Measurements from ENCODE around the gene JMJD4. TPM values are rescaled to one million over a fixed set of nuclear protein-coding genes. Genes with fewer than 3 reads are reported as not detected.

JMJD4 gene
- total and polyA plus RNA-seq, 2 of the 8 experiments (the other 6 are each of a cell fraction or from before 2014, with no cell fraction given), result 13.2 to 23.3 TPM

GRCh38 chr1:227749916-227750710 is 15.0 kb upstream of the JMJD4 start:
- H2BK15ac ChIP-seq (ENCODE audit: low read length), result no peak overlapping the region
- DNase-seq (ENCODE audit: low read depth in 1 of 2, low spot score in 2 of 2) (no peak), FAIRE-seq (no peak)
- H4K5ac ChIP-seq (ENCODE audit: insufficient read length, low read depth, low read length), result no peak overlapping the region
- H3K9ac ChIP-seq (replicated peaks in 1 of 4; ENCODE audit: extremely low read depth in 1 of 4, low read depth in 3 of 4, low read length in 3 of 4), result no peak overlapping the region
- CTCF ChIA-PET (ENCODE audit: partially characterized antibody), result interaction anchor here (0.6 to 2.0 kb wide), 4 partner anchors 19 to 269 kb away, joined by 3 to 7 read pairs (median 4); no protein-coding TSS in a partner anchor
- no peak overlapping the region for H3K4ac ChIP-seq (replicated peaks; ENCODE audit: insufficient read length, low read depth, low read length)
- no peaks in the 10 kb centered on the region for H3K9me3 ChIP-seq (ENCODE audit: insufficient read depth in 2 of 2, low read depth in 1 of 2, low read length in 1 of 2)
- H2BK5ac ChIP-seq (ENCODE audit: low read depth, low read length), result no peak overlapping the region; the same call in 1 of the 2 replicates
- H2BK120ac ChIP-seq (replicated peaks; ENCODE audit: low read depth, low read length), result no peak overlapping the region
- 85% methylated on average over 19 of the region's 19 CpGs; no CpG with 5 or more reads in 1 of the 2 experiments for WGBS, 2 experiments (ENCODE audit: extremely low coverage in 1 of 2, insufficient coverage in 1 of 2, insufficient read length in 1 of 2, insufficient replicate concordance in 2 of 2, low coverage in 1 of 2, low lambda C conversion rate in 2 of 2, missing lambda C conversion rate in 1 of 2)
- no peak overlapping the region for H3K18ac ChIP-seq (ENCODE audit: extremely low read depth, low read length)
- H2AK5ac ChIP-seq (ENCODE audit: low read depth, low read length), result no peak overlapping the region
- H3K4me1 ChIP-seq (replicated peaks in 1 of 4; ENCODE audit: control insufficient read depth in 3 of 4, insufficient read depth in 4 of 4, low read length in 3 of 4), result no peaks in the 10 kb centered on the region
- no peak overlapping the region for H3K4me2 ChIP-seq (ENCODE audit: insufficient read depth in 1 of 2, low read depth in 2 of 2, low read length in 2 of 2)
- peaks cover 4 to 69% of the 10 kb centered on the region in 2 experiments; a peak in 3 of 4 replicates for H3K79me2 ChIP-seq (ENCODE audit: control insufficient read depth in 1 of 2, insufficient read depth in 2 of 2, low read length in 2 of 2)
- peaks cover 0 to 9% (median 3%) of the 10 kb centered on the region in 4 experiments; a peak in 6 of 8 replicates for H3K36me3 ChIP-seq (ENCODE audit: control insufficient read depth in 2 of 4, insufficient read depth in 4 of 4, low read length in 3 of 4)
- H3K27ac ChIP-seq (ENCODE audit: low read depth, low read length), result no peak overlapping the region
- no peak overlapping the region for H2BK20ac ChIP-seq (ENCODE audit: low read length)
- no peak overlapping the region for H3K56ac ChIP-seq (replicated peaks; ENCODE audit: insufficient read length, low read depth, low read length)
- no peak overlapping the region for H4K91ac ChIP-seq (replicated peaks; ENCODE audit: insufficient read length, low read length)
- peaks cover 20 to 31% of the 10 kb centered on the region in 2 experiments for H4K20me1 ChIP-seq (replicated peaks in 1 of 2; ENCODE audit: control insufficient read depth in 1 of 2, insufficient read depth in 2 of 2, low read length in 2 of 2)
- peaks cover 25% of the 10 kb centered on the region for H3K79me1 ChIP-seq (ENCODE audit: low read depth, low read length)
- POLR2A ChIA-PET (ENCODE audit: partially characterized antibody), result no interaction called here
- H2BK12ac ChIP-seq (ENCODE audit: low read depth, low read length), result no peak overlapping the region
- 0 out of 2 replicates have a peak overlapping the region, but pooled peaks have one; percentile 7 for H4K8ac ChIP-seq (ENCODE audit: extremely low read depth, insufficient read depth, low read length)
- no peak overlapping the region for H2AFZ ChIP-seq (ENCODE audit: low read length)
- H3K23ac ChIP-seq (ENCODE audit: insufficient read length), result no peak overlapping the region
- no peaks in the 10 kb centered on the region for H3K23me2 ChIP-seq (ENCODE audit: low read depth, low read length)
- H3K27me3 ChIP-seq (replicated peaks in 1 of 4; ENCODE audit: control insufficient read depth in 3 of 4, extremely low read depth in 1 of 4, insufficient read depth in 3 of 4, low read length in 3 of 4), result no peaks in the 10 kb centered on the region
- H3K14ac ChIP-seq (ENCODE audit: insufficient read length), result no peak overlapping the region
- no peak overlapping the region for H3K4me3 ChIP-seq (ENCODE audit: extremely low read depth in 1 of 4, insufficient read depth in 2 of 4, low read depth in 3 of 4, low read length in 4 of 4)
- no peak for TF ChIP-seq SP1 (IDR thresholded peaks at IDR 0.05; ENCODE audit: low read depth, low read length)
- no peak for TF ChIP-seq RAD21 (IDR thresholded peaks at IDR 0.05 in 1 of 2, conservative IDR thresholded peaks at IDR 0.05 in 1 of 2; ENCODE audit: low read depth in 2 of 2, low read length in 2 of 2)
- TF ChIP-seq CTCF (IDR thresholded peaks at IDR 0.05; ENCODE audit: control extremely low read depth in 1 of 3, insufficient read depth in 1 of 3, low read depth in 1 of 3, low read length in 3 of 3), result no peak
- no peak for TF ChIP-seq GTF2F1 (IDR thresholded peaks at IDR 0.05; ENCODE audit: borderline replicate concordance, low read depth, low read length)
- TF ChIP-seq, protein P1, sequence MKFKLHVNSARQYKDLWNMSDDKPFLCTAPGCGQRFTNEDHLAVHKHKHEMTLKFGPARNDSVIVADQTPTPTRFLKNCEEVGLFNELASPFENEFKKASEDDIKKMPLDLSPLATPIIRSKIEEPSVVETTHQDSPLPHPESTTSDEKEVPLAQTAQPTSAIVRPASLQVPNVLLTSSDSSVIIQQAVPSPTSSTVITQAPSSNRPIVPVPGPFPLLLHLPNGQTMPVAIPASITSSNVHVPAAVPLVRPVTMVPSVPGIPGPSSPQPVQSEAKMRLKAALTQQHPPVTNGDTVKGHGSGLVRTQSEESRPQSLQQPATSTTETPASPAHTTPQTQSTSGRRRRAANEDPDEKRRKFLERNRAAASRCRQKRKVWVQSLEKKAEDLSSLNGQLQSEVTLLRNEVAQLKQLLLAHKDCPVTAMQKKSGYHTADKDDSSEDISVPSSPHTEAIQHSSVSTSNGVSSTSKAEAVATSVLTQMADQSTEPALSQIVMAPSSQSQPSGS (IDR thresholded peaks at IDR 0.05; ENCODE audit: low read length), result no peak
- TF ChIP-seq POU5F1 (IDR thresholded peaks at IDR 0.05; ENCODE audit: low read depth, low read length), result no peak
- no peak for TF ChIP-seq ASH2L (IDR thresholded peaks at IDR 0.05; ENCODE audit: low read length)

Measured in H1 (cell line).